HUES64 (cell line): Measurements from ENCODE around the gene PELO. TPM values are rescaled to one million over a fixed set of nuclear protein-coding genes. Genes with fewer than 3 reads are reported as not detected.
A peak's percentile ranks its signal among the peaks of the same experiment; 100 is the strongest.
"Not testable (repeated sequence)": the region's sequence is repeated elsewhere in the genome, so short reads cannot be mapped to it uniquely, and the experiment has no call there.

Experiments
- H3K27ac ChIP-seq: 2 replicates; pipeline ENCODE4 v1.7.0; 2013; ENCODE audit warnings: low read depth, low read length, inconsistent platforms
- H3K27me3 ChIP-seq: 2 replicates; pipeline ENCODE4 v1.6.1; 2013; ENCODE audit warnings: mild to moderate bottlenecking, low read length; ENCODE audit not compliant: insufficient read depth
- H3K36me3 ChIP-seq: 2 replicates; pipeline ENCODE4 v1.6.1; 2013; ENCODE audit warnings: mild to moderate bottlenecking, low read length; ENCODE audit not compliant: insufficient read depth
- H3K4me1 ChIP-seq: 2 replicates; pipeline ENCODE4 v1.6.1; 2013; ENCODE audit warnings: mild to moderate bottlenecking, low read length, moderate library complexity; ENCODE audit not compliant: insufficient read depth
- H3K4me3 ChIP-seq: 2 replicates; pipeline ENCODE4 v1.5.1; 2013; ENCODE audit warnings: mild to moderate bottlenecking, low read length, moderate library complexity
- H3K9ac ChIP-seq: 2 replicates; pipeline ENCODE4 v1.6.1; 2013; ENCODE audit warnings: mild to moderate bottlenecking, low read depth, low read length
- H3K9me3 ChIP-seq: 2 replicates; pipeline ENCODE4 v1.6.1; 2013; ENCODE audit warnings: low read depth, low read length; ENCODE audit not compliant: insufficient read depth
- WGBS: fragments of 150-250, 120-280 bp; methylation state at CpG from one replicate; pipeline ENCODE4 v1.1.7; 2013; ENCODE audit warnings: missing lambda C conversion rate; 5-methylcytosine and 5-hydroxymethylcytosine counted together
- polyA plus RNA-seq, 2 experiments: library from polyadenylated mRNA; stranded (reverse); fragments of 50-300 nt; gene quantifications; one replicate each; pipeline ENCODE4 v1.2.3, GENCODE V29; 2013

Gene PELO, protein sequence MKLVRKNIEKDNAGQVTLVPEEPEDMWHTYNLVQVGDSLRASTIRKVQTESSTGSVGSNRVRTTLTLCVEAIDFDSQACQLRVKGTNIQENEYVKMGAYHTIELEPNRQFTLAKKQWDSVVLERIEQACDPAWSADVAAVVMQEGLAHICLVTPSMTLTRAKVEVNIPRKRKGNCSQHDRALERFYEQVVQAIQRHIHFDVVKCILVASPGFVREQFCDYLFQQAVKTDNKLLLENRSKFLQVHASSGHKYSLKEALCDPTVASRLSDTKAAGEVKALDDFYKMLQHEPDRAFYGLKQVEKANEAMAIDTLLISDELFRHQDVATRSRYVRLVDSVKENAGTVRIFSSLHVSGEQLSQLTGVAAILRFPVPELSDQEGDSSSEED
- 11.4 TPM for polyA plus RNA-seq (2013, experiment 1 of 2)
- polyA plus RNA-seq (2013, experiment 2 of 2), result 10.3 TPM

DNA sequence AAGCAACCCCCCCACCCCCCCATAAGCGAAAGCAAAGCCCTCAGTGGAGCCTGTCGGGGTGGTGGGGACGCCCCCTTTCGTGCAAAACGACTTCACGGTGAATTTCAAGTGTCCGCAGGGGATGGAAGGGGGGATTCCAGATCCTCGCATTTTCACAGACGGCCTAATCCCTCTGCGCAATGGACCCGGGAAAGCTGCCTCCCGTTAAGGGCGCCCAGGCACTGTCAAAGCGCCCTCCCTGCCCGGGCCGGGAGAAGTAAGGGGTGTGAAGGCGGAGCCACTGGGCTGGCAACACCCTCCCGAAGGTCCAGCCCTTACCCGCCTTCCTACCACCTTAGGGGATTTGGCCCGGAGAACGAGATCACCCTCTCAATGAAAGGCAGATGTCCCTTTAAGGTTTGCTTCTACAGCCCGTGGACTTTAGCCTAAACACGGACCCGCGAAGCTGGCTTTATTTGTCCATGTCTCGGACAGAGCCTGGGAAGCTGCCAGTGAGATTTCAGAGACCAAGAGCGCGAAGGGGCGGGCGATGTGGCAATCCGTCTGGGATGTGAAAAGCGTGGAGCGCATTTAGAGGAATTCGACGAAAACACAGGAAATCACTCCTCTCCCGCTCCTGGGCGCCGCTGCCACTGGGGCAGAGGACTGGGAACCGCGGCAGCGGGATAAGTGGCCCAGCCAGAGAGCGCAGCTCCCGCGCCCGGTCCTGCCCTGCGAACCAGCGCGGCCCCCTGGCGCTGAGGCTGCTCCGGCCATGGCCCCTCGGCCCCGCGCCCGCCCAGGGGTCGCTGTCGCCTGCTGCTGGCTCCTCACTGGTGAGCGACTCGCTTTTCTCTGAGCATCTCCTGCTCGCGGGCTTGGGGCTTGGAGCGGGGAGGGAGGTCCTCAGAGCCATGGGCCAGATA, at the start of gene PELO, which contains the start of gene ITGA1:
Gene PELO (plus strand): TSS at position 317 of the 905 bp plus-strand sequence. CDS start 12,479 bp downstream, outside the sequence.
Gene ITGA1 (plus strand): TSS at position 317 of the 905 bp plus-strand sequence. CDS start 438 bp downstream, at position 755.
- H3K36me3 ChIP-seq, result no peaks in the 10 kb centered on the region
- WGBS, result under 1% methylated on average over 60 of the region's 61 CpGs
- H3K4me3 ChIP-seq, result peak within 1 kb of the TSS; percentile 69
- H3K27ac ChIP-seq, result no peak within 1 kb of the TSS; the same call in 1 of the 2 replicates
- no peaks in the 10 kb centered on the region for H3K9me3 ChIP-seq
- H3K9ac ChIP-seq, result peak within 1 kb of the TSS; percentile 50; the same call in 1 of the 2 replicates
- peaks cover 23% of the 10 kb centered on the region; the same call in 1 of the 2 replicates for H3K27me3 ChIP-seq
- peaks cover 8% of the 10 kb centered on the region; the same call in 1 of the 2 replicates for H3K4me1 ChIP-seq

DNA sequence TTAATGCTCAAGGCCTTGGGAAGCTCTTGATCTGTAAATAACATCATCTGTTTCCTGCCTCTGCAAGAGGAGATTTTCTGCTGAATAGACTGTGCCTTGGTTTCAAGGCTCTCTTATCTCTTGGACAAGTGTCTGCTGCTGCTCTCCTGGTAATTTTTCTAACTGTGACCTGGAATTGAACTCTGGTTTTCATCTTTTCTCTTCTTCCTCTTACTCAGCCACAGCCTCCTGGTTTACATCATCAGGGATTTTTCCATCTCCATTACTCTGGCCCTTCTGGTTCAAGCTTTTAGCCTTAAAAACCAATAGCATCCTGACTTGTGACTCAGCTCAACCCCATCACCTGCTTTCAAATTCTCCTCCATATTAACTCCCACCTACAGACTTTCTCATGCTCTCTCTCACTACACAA, 49.6 kb upstream of the PELO start:
- Histone ChIP-seq H3K4me1 (no peaks in the 10 kb centered on the region), H3K9ac (no peak overlapping the region), H3K27ac (no peak overlapping the region)

DNA sequence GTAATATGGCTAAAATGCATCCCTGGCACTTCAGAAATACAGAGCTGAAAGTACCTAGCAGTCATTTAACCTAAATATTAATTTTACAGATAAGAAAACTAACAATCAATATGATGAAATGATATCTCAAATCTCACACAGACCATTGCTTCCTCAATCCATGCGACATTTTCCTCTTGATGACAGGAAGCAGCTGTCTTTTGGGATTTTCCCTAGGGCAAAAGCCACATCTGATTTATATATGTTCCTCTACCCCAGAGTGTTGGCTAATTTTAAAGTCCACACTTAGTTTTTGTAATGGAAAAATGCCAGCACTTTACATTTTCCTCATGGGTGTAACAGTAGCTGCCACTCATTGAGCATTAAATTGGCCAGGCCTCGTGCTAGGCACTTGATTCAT, 47.7 kb upstream of the PELO start:
- H3K27ac ChIP-seq, result no peak overlapping the region
- H3K9me3 ChIP-seq, result no peaks in the 10 kb centered on the region
- no peak overlapping the region for H3K4me3 ChIP-seq
- H3K4me1 ChIP-seq, result no peaks in the 10 kb centered on the region
- H3K36me3 ChIP-seq, result no peaks in the 10 kb centered on the region
- WGBS, result 89% methylated on average over 1 of the region's 2 CpGs
- H3K9ac ChIP-seq, result no peak overlapping the region
- H3K27me3 ChIP-seq, result no peaks in the 10 kb centered on the region

More for the DNA sequence above, 49.6 kb upstream of the PELO start:
- Histone ChIP-seq H3K27me3 (no peaks in the 10 kb centered on the region), H3K36me3 (no peaks in the 10 kb centered on the region), H3K9me3 (no peaks in the 10 kb centered on the region), H3K4me3 (no peak overlapping the region)

DNA sequence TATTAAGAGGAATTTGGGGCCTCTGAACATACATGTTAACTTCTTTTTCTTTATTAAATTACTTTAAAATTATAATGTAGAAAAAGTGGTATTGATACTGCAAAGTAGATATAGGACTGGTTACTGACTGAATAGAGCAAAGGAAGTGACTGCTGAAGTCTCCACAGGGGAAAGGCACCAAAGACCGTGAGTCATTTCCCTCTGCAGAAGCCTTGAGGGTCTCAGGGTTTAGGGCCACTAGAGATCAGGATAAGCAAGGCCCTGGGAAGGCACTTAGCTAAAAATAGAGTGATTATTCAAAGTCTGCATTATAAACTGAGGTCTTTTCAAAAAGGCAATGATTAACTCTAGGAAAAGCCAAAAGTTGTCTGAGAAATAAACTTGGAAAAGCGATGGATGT, 44.7 kb upstream of the PELO start:
- H3K4me1 ChIP-seq, result no peaks in the 10 kb centered on the region
- no peak overlapping the region for H3K27ac ChIP-seq
- no peaks in the 10 kb centered on the region for H3K27me3 ChIP-seq
- no peak overlapping the region for H3K9ac ChIP-seq
- no peak overlapping the region for H3K4me3 ChIP-seq
- no peaks in the 10 kb centered on the region for H3K36me3 ChIP-seq
- H3K9me3 ChIP-seq, result no peaks in the 10 kb centered on the region
- 77% methylated on average over 2 of the region's 2 CpGs for WGBS

DNA sequence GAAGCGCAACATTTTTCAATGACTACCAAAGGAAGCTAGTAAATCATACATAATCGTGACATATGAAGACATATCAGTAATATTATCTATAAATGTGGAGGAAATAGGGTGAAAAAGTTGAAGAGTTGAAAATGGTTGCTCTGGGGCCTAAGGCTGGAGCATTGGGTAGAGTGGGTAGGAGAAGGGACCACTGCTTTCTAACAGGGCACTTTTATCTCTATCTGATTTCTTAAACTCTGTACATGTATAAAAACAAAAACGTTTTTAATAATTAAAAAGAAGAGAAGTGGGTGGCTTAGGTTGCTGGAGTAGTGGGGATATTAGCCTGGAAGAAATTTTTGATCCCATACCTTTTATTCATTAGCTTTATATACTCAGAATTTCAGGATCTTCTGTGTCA, 44.2 kb upstream of the PELO start:
- no CpG with 5 or more reads among the region's 3 CpGs for WGBS
- no peaks in the 10 kb centered on the region for H3K36me3 ChIP-seq

DNA sequence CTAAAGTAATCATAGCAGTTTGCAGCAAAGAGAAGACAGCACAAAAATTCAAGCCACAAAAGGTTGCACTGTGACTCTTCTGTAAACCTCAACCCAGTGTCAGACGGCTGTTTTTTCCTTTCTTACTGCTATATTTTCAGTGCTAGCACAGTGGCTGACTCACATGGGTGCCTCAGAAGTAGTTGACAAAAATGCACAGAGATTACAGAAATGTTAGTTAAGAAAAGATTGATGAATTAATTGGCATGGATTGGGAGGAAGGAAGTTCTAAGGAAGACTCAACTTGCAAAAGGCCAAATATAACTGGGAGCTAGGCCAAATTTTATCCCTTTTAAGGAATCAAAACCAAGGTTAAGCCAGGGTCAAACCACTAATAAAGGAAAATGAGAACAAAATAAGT, 43.7 kb upstream of the PELO start:
- no peak overlapping the region for H3K4me3 ChIP-seq
- no peaks in the 10 kb centered on the region for H3K4me1 ChIP-seq
- H3K27me3 ChIP-seq, result no peaks in the 10 kb centered on the region
- H3K9ac ChIP-seq, result no peak overlapping the region
- WGBS, result 87% methylated on average over 1 of the region's 1 CpG
- no peaks in the 10 kb centered on the region for H3K36me3 ChIP-seq
- no peaks in the 10 kb centered on the region for H3K9me3 ChIP-seq
- no peak overlapping the region for H3K27ac ChIP-seq

More for the DNA sequence above, 44.2 kb upstream of the PELO start:
- no peaks in the 10 kb centered on the region for H3K4me1 ChIP-seq
- H3K27ac ChIP-seq, result no peak overlapping the region
- H3K9me3 ChIP-seq, result no peaks in the 10 kb centered on the region
- no peak overlapping the region for H3K4me3 ChIP-seq
- H3K27me3 ChIP-seq, result no peaks in the 10 kb centered on the region
- no peak overlapping the region for H3K9ac ChIP-seq

DNA sequence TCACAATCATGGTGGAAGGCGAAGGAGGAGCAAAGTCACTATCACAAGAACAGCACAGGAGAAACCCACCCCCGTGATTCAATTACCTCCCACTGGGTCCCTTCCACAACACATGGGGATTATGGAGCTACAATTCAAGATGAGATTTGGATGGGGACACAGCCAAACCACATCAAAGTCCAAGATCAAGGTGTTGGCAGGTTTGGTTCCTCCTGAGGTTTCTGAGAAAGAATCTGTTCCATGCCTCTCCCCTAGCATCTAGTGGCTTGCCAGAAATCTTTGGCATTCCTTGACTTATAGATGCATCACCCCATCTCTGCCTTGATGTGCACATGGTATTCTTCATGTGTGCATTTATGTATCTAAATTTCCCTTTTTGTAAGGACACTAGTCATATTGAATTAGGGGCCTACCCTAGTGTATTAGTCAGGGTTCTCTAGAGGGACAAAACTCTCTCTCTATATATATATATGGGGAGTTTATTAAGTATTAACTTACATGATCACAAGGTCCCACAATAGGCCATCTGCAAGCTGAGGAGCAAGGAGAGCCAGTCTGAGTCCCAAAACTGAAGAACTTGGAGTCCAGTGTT, 42.8 kb upstream of the PELO start:
- H3K27me3 ChIP-seq, H3K27ac ChIP-seq, H3K4me1 ChIP-seq, H3K36me3 ChIP-seq, H3K4me3 ChIP-seq, H3K9me3 ChIP-seq, H3K9ac ChIP-seq: not testable (repeated sequence)
- 92% methylated on average over 2 of the region's 2 CpGs for WGBS

DNA sequence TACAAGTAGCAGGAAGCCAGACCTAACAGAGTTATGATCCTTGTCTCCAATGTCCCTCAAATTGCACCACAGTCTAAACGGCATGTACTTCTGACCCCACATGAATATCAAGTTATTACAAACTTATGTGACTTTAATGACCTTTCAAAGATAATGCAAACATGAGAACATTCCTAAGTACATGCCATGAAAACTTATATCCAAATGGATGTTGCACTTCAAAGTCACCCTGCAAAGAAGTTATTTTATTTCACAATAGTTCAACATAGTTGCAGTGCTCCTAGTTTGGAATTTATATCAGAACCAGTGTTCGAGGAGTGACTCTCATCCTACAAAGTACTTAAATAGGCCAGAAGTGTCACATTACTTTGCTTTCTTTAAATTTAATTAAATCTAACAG, 41.2 kb upstream of the PELO start:
- H3K4me3 ChIP-seq, result no peak overlapping the region
- no peak overlapping the region for H3K9ac ChIP-seq
- H3K27ac ChIP-seq, result no peak overlapping the region
- H3K9me3 ChIP-seq, result no peaks in the 10 kb centered on the region
- H3K36me3 ChIP-seq, result no peaks in the 10 kb centered on the region
- H3K4me1 ChIP-seq, result 0 out of 2 replicates have a peak, but pooled peaks cover 3% of the 10 kb centered on the region
- 89% methylated on average over 2 of the region's 2 CpGs for WGBS
- H3K27me3 ChIP-seq, result no peaks in the 10 kb centered on the region

DNA sequence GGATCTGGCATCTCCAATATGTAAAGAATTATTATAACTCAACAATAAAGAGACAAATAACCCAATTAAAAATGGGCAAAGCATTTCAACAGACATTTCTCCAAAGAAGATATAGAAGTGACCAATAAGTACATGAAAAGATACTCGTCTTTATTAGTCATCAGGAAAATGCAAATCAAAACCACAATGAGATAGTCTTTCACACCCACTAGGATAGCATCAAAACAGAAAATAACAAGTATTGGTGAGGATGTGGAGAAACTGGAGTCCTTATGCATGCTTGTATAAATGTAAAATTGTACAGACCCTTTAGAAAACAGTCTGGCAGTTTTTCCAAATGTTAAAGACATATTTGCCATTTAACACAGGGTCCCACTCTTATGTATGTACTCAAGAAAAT, 39.1 kb upstream of the PELO start:
- 0 out of 2 replicates have a peak, but pooled peaks cover 3% of the 10 kb centered on the region for H3K4me1 ChIP-seq
- no peak overlapping the region for H3K27ac ChIP-seq
- no peak overlapping the region for H3K9ac ChIP-seq
- H3K27me3 ChIP-seq, result no peaks in the 10 kb centered on the region
- H3K36me3 ChIP-seq, result no peaks in the 10 kb centered on the region
- H3K9me3 ChIP-seq, result no peaks in the 10 kb centered on the region
- H3K4me3 ChIP-seq, result no peak overlapping the region
- WGBS, result no CpG with 5 or more reads among the region's 1 CpG

DNA sequence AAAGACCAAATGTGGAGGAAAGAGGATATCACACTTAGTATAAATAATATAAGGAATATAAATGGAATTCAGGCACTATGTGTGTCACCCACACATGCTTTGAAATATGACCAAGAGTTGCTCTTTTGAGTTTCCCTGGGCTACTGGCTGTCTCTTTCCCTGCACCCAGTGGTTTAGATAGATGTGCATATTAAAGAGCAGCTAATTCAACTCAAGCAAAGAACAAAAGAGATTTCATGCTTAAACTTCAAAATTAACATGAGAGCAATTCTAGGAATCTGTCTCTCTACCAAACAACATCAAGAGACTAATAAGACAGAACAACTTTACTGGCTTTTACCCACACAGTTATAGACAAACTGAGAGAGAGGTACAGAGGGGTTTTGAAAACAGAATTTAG, 38.0 kb upstream of the PELO start:
- H3K4me1 ChIP-seq, result 0 out of 2 replicates have a peak, but pooled peaks cover 3% of the 10 kb centered on the region

More for the DNA sequence above, 38.0 kb upstream of the PELO start:
- H3K27ac ChIP-seq, result no peak overlapping the region
- H3K9ac ChIP-seq, result no peak overlapping the region
- H3K4me3 ChIP-seq, result no peak overlapping the region
- H3K9me3 ChIP-seq, result no peaks in the 10 kb centered on the region
- no peaks in the 10 kb centered on the region for H3K36me3 ChIP-seq
- H3K27me3 ChIP-seq, result no peaks in the 10 kb centered on the region
